T-cell (primary cell): Measurements from ENCODE around the gene ARSB. TPM values are rescaled to one million over a fixed set of nuclear protein-coding genes. Genes with fewer than 3 reads are reported as not detected.
"Not testable (repeated sequence)": the region's sequence is repeated elsewhere in the genome, so short reads cannot be mapped to it uniquely, and the experiment has no call there.

Source experiments
- ATAC-seq, 4 experiments: fragments of 200-7000 bp in 3 of 4; fragments of 150-1000 bp in 1 of 4; cut with Tn5 transposase; replicated peaks in 1 of 4; 1 replicate in 3 of 4; 2 replicates in 1 of 4; pipeline ENCODE4 v1.10.0; 2021; ENCODE audit warnings: moderate library complexity in 3 of 4, mild to moderate bottlenecking in 2 of 4, moderate number of reproducible peaks in 1 of 4
- CTCF ChIA-PET, 2 donors: fragments of 300-600 bp; sonication (Branson Sonifier 250); formaldehyde crosslinking; loops; one replicate each; lab custom pipeline; 2022; ENCODE audit warnings: antibody characterized with exemption in 2 of 2; lab: Charles Lee
- POLR2A ChIA-PET, 2 donors: fragments of 300-600 bp; sonication (Branson Sonifier 250); formaldehyde crosslinking; loops; one replicate each; lab custom pipeline; 2022; ENCODE audit warnings: antibody characterized with exemption in 2 of 2; lab: Charles Lee
- DNase-seq, 35 experiments: peaks; one replicate each; pipeline versions ENCODE4 v3.0.0 to v3.0.0-alpha.2; 2013 to 2023
- H3K27ac ChIP-seq: one replicate; pipeline ENCODE4 v1.5.1; 2013; ENCODE audit warnings: low read length
- H3K27me3 ChIP-seq, 2 experiments: replicated peaks in 1 of 2; 1 replicate in 1 of 2; 2 replicates in 1 of 2; pipeline versions ENCODE4 v1.6.1 to v1.7.0; 2013; ENCODE audit warnings: low read length in 1 of 2, mixed read lengths in 1 of 2; ENCODE audit not compliant: control insufficient read depth in 2 of 2, insufficient read depth in 2 of 2; ENCODE audit errors: extremely low read depth in 1 of 2
- H3K36me3 ChIP-seq, 2 donors: 1 replicate in 1 of 2; 2 replicates in 1 of 2; pipeline versions ENCODE4 v1.6.1 to v1.7.0; 2013; ENCODE audit warnings: low read length in 1 of 2; ENCODE audit not compliant: control insufficient read depth in 2 of 2, insufficient read depth in 1 of 2; ENCODE audit errors: extremely low read depth in 1 of 2
- H3K4me1 ChIP-seq, 2 experiments: 1 replicate in 1 of 2; 2 replicates in 1 of 2; pipeline versions ENCODE4 v1.6.1 to v1.7.0; 2013; ENCODE audit warnings: low read length in 2 of 2, mixed read lengths in 1 of 2; ENCODE audit not compliant: insufficient read depth in 2 of 2, control insufficient read depth in 1 of 2; ENCODE audit errors: extremely low read depth in 1 of 2
- H3K4me3 ChIP-seq, 2 donors: 1 replicate in 1 of 2; 2 replicates in 1 of 2; pipeline versions ENCODE4 v1.5.1 to v1.7.0; 2013; ENCODE audit warnings: mild to moderate bottlenecking in 2 of 2, low read length in 1 of 2, moderate library complexity in 1 of 2; ENCODE audit not compliant: control insufficient read depth in 1 of 2; ENCODE audit errors: extremely low read depth in 1 of 2
- H3K9me3 ChIP-seq: 2 replicates; pipeline ENCODE4 v1.7.0; 2013
- H3K27ac Mint-ChIP-seq, 2 donors: one replicate each; pipeline ENCODE4 v1.8.0; 2020 to 2021; ENCODE audit warnings: mild to moderate bottlenecking in 2 of 2, mixed read lengths in 2 of 2
- H3K27me3 Mint-ChIP-seq, 2 donors: one replicate each; pipeline ENCODE4 v1.8.0; 2021 to 2022; ENCODE audit warnings: mixed read lengths in 2 of 2
- H3K36me3 Mint-ChIP-seq: one replicate; pipeline ENCODE4 v1.8.0; 2021; ENCODE audit warnings: mixed read lengths
- H3K4me1 Mint-ChIP-seq, 3 donors: one replicate each; pipeline ENCODE4 v1.8.0; 2020 to 2022; ENCODE audit warnings: mixed read lengths in 3 of 3, mild to moderate bottlenecking in 1 of 3
- H3K4me3 Mint-ChIP-seq, 3 donors: one replicate each; pipeline ENCODE4 v1.8.0; 2020 to 2022; ENCODE audit warnings: mild to moderate bottlenecking in 3 of 3, mixed read lengths in 3 of 3, moderate library complexity in 3 of 3
- H3K9me3 Mint-ChIP-seq, 3 donors: one replicate each; pipeline ENCODE4 v1.8.0; 2020 to 2022; ENCODE audit warnings: mixed read lengths in 3 of 3
- WGBS: methylation state at CpG from one replicate; pipeline ENCODE4 v1.1.5; 2013; ENCODE audit warnings: missing lambda C conversion rate; ENCODE audit not compliant: insufficient coverage; 5-methylcytosine and 5-hydroxymethylcytosine counted together
- total RNA-seq, 35 experiments: library from RNA in 6 of 35; stranded (reverse) in 6 of 35; fragments of 120-200 nt in 1 of 35; gene quantifications; one replicate each; pipeline versions ENCODE4 v1.2.1 to v1.2.4 and lab custom pipeline; 2013 to 2026

The ARSB gene
- total RNA-seq, 5 donors from 2014 or later (not counting 1 experiment from before 2014, with no cell fraction given): 5.6 to 7.1 (median 6.9) TPM

- Mint-ChIP-seq H3K4me1 (peaks cover 15 to 24% (median 15%) of the 10 kb centered on the region in 3 donors), H3K27ac (no peak overlapping the region), H3K36me3 (peaks cover 10% of the 10 kb centered on the region), H3K27me3 (no peaks in the 10 kb centered on the region), H3K9me3 (no peaks in the 10 kb centered on the region), H3K4me3 (no peak overlapping the region)
- ChIA-PET POLR2A (no interaction called here), CTCF (interaction anchor here (0.6 to 1.8 kb wide), 2 partner anchors 23 to 245 kb away, joined by 3 to 8 read pairs; no protein-coding TSS in a partner anchor)
- no CpG with 5 or more reads among the region's 6 CpGs for WGBS
- no peaks in the 10 kb centered on the region for H3K27me3 ChIP-seq
- peaks cover 0 to 3% of the 10 kb centered on the region in 2 donors for H3K36me3 ChIP-seq
- H3K4me1 ChIP-seq: peaks cover 0 to 4% of the 10 kb centered on the region in 2 experiments
- no peak for DNase-seq
- no peaks in the 10 kb centered on the region for H3K9me3 ChIP-seq
- peak in 1 of 4 experiments; percentile 38 for ATAC-seq
- no peak overlapping the region for H3K4me3 ChIP-seq
- H3K27ac ChIP-seq: no peak overlapping the region
Measured at GRCh38 chr5:78887384-78888118, 97.6 kb downstream of the ARSB start.

- CTCF ChIA-PET: interaction anchor here (0.6 to 1.8 kb wide), 5 partner anchors 8 to 246 kb away, joined by 3 to 8 read pairs (median 5); no protein-coding TSS in a partner anchor
- Mint-ChIP-seq H3K27me3 (no peaks in the 10 kb centered on the region), H3K4me1 (peaks cover 15 to 24% (median 15%) of the 10 kb centered on the region in 3 donors), H3K36me3 (peaks cover 10% of the 10 kb centered on the region), H3K27ac (no peak overlapping the region), H3K9me3 (no peaks in the 10 kb centered on the region), H3K4me3 (no peak overlapping the region)
- DNase-seq (peak in 1 of 35 experiments; percentile 29), ATAC-seq (no peak)
- no peaks in the 10 kb centered on the region for H3K9me3 ChIP-seq
- POLR2A ChIA-PET: no interaction called here
- peaks cover 0 to 3% of the 10 kb centered on the region in 2 donors for H3K36me3 ChIP-seq
- no peak overlapping the region for H3K4me3 ChIP-seq
- H3K27me3 ChIP-seq: no peaks in the 10 kb centered on the region
- no CpG with 5 or more reads among the region's 2 CpGs for WGBS
- no peak overlapping the region for H3K27ac ChIP-seq
- peaks cover 0 to 4% of the 10 kb centered on the region in 2 experiments for H3K4me1 ChIP-seq
Measured at GRCh38 chr5:78886341-78887230, 98.5 kb downstream of the ARSB start.

GRCh38 chr5:78881884-78882283, 103.2 kb downstream of the ARSB start:
- H3K4me3 Mint-ChIP-seq: no peak overlapping the region
- Histone ChIP-seq H3K27ac (no peak overlapping the region), H3K4me3 (no peak overlapping the region), H3K36me3 (peaks cover 0 to 3% of the 10 kb centered on the region in 2 donors), H3K9me3 (no peaks in the 10 kb centered on the region), H3K27me3 (no peaks in the 10 kb centered on the region), H3K4me1 (no peaks in the 10 kb centered on the region)
- POLR2A ChIA-PET: no interaction called here
- peaks cover 25% of the 10 kb centered on the region for H3K36me3 Mint-ChIP-seq
- DNase-seq: no peak
- CTCF ChIA-PET: interaction anchor here in 1 of 2 donors (0.9 kb wide), 1 partner anchor 9 kb away, joined by 4 read pairs; no protein-coding TSS in a partner anchor
- no peak overlapping the region for H3K27ac Mint-ChIP-seq
- no peak for ATAC-seq
- H3K4me1 Mint-ChIP-seq: no peaks in the 10 kb centered on the region
- 63% methylated on average over 1 of the region's 3 CpGs for WGBS
- no peaks in the 10 kb centered on the region for H3K27me3 Mint-ChIP-seq
- H3K9me3 Mint-ChIP-seq: no peaks in the 10 kb centered on the region

- no peaks in the 10 kb centered on the region for H3K4me1 ChIP-seq
- H3K9me3 Mint-ChIP-seq: no peaks in the 10 kb centered on the region
- H3K4me3 ChIP-seq: no peak overlapping the region
- no peak overlapping the region for H3K27ac Mint-ChIP-seq
- H3K36me3 ChIP-seq: no peaks in the 10 kb centered on the region
- no peak overlapping the region for H3K27ac ChIP-seq
- no peaks in the 10 kb centered on the region for H3K9me3 ChIP-seq
- WGBS: 98% methylated on average over 8 of the region's 10 CpGs
- H3K36me3 Mint-ChIP-seq: peaks cover 19% of the 10 kb centered on the region
- POLR2A ChIA-PET: interaction anchor here in 1 of 2 donors (0.5 kb wide), 1 partner anchor 507 kb away, joined by 9 read pairs; no protein-coding TSS in a partner anchor
- no peak overlapping the region for H3K4me3 Mint-ChIP-seq
- H3K4me1 Mint-ChIP-seq: no peaks in the 10 kb centered on the region
- H3K27me3 Mint-ChIP-seq: no peaks in the 10 kb centered on the region
- no peak for DNase-seq
- no peaks in the 10 kb centered on the region for H3K27me3 ChIP-seq
- CTCF ChIA-PET: no interaction called here
- ATAC-seq: no peak
Measured at GRCh38 chr5:78879516-78879915, 105.6 kb downstream of the ARSB start.

- ATAC-seq, H3K36me3 ChIP-seq, H3K4me1 ChIP-seq, H3K4me1 Mint-ChIP-seq, H3K9me3 ChIP-seq, H3K27ac ChIP-seq, POLR2A ChIA-PET, H3K4me3 Mint-ChIP-seq, DNase-seq, H3K27me3 ChIP-seq, H3K4me3 ChIP-seq, H3K27ac Mint-ChIP-seq, H3K27me3 Mint-ChIP-seq, CTCF ChIA-PET: not testable (repeated sequence)
- Mint-ChIP-seq H3K9me3 (peaks cover 17 to 25% (median 19%) of the 10 kb centered on the region in 3 donors), H3K36me3 (peaks cover 46% of the 10 kb centered on the region)
- WGBS: no CpG with 5 or more reads among the region's 2 CpGs
Measured at GRCh38 chr5:78866076-78866475, 119.0 kb downstream of the ARSB start.

- Histone ChIP-seq H3K27ac (no peak overlapping the region), H3K27me3 (no peaks in the 10 kb centered on the region), H3K4me3 (no peak overlapping the region), H3K4me1 (no peaks in the 10 kb centered on the region), H3K9me3 (no peaks in the 10 kb centered on the region), H3K36me3 (no peaks in the 10 kb centered on the region)
- 100% methylated on average over 1 of the region's 1 CpG for WGBS
- Mint-ChIP-seq H3K27ac (no peak overlapping the region), H3K4me1 (no peaks in the 10 kb centered on the region), H3K27me3 (no peaks in the 10 kb centered on the region), H3K9me3 (peaks cover 11 to 24% (median 20%) of the 10 kb centered on the region in 3 donors), H3K36me3 (peaks cover 60% of the 10 kb centered on the region), H3K4me3 (no peak overlapping the region)
- POLR2A ChIA-PET: no interaction called here
- ATAC-seq (no peak), DNase-seq (no peak)
- CTCF ChIA-PET: no interaction called here
Measured at GRCh38 chr5:78858364-78858763, 126.7 kb downstream of the ARSB start.
